Measurements from ENCODE around the gene TNNI3K. TPM values are rescaled to one million over a fixed set of nuclear protein-coding genes. Genes with fewer than 3 reads are reported as not detected.
"Not testable (repeated sequence)": the region's sequence is repeated elsewhere in the genome, so short reads cannot be mapped to it uniquely, and the experiment has no call there.

The TNNI3K gene, protein sequence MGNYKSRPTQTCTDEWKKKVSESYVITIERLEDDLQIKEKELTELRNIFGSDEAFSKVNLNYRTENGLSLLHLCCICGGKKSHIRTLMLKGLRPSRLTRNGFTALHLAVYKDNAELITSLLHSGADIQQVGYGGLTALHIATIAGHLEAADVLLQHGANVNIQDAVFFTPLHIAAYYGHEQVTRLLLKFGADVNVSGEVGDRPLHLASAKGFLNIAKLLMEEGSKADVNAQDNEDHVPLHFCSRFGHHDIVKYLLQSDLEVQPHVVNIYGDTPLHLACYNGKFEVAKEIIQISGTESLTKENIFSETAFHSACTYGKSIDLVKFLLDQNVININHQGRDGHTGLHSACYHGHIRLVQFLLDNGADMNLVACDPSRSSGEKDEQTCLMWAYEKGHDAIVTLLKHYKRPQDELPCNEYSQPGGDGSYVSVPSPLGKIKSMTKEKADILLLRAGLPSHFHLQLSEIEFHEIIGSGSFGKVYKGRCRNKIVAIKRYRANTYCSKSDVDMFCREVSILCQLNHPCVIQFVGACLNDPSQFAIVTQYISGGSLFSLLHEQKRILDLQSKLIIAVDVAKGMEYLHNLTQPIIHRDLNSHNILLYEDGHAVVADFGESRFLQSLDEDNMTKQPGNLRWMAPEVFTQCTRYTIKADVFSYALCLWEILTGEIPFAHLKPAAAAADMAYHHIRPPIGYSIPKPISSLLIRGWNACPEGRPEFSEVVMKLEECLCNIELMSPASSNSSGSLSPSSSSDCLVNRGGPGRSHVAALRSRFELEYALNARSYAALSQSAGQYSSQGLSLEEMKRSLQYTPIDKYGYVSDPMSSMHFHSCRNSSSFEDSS
- not detected in 2 replicates for total RNA-seq

DNA sequence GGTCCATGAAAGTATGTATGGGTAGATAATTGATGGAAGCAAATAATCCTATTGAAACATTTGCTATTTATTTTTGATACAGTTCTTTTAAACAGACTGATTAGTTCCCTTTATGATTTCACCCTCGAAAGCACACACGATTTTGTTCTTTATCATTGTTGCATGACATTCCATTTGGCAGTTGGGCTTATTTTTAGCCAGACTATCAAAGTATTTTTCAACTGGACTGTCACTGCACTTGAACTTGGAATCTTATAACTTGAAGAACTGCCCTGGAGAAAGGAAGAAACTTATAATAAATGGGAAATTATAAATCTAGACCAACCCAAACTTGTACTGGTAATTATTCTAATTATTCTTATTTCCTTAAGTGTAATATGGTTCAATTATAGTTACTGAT is at the start of gene TNNI3K:
Gene TNNI3K, plus strand, starts transcription at position 235 of the 400 bp plus-strand sequence. Its CDS starts 65 bp downstream, at position 300.
- no peak for DNase-seq (ENCODE audit: extremely low read depth, low read depth, low spot score)

DNA sequence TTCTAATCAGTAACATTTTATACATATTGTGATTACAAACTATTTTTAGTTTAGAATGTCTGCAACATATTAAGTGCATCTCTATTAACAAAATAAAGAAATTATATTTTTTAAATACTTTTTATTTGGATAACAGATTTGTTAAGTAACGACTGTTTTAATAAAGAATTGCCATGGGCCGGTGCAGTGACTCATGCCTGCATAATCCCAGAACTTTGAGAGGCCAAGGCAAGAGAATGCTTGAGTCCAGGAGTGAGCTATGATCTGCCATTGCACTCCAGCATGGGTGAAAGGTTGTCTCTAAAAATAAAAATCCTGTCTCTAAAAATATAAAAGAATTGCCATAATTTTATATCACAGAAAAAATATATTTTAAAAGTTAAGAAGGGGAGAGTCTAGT is 41.3 kb upstream of the TNNI3K start:
- DNase-seq (ENCODE audit: extremely low read depth, low read depth, low spot score) = no peak

DNA sequence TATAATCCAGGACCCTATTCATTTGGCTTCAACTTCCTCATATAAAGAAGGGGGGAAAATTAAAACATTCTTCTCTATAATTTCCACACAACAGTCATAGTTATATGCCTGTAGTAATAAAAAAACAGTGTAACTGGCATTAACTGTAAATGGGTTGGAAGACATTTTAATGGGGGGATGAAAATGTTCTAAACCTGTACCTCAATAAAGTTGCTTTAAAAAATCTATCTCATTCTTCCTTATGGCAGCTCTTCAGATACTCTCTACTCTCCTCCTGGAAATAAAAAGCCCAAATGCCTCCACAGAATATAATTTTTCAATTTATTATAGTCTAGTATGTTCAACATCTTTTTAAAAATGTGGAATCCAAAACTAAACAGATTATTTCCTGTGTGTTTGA is 39.8 kb upstream of the TNNI3K start:
- DNase-seq (ENCODE audit: extremely low read depth, low read depth, low spot score) = no peak

DNA sequence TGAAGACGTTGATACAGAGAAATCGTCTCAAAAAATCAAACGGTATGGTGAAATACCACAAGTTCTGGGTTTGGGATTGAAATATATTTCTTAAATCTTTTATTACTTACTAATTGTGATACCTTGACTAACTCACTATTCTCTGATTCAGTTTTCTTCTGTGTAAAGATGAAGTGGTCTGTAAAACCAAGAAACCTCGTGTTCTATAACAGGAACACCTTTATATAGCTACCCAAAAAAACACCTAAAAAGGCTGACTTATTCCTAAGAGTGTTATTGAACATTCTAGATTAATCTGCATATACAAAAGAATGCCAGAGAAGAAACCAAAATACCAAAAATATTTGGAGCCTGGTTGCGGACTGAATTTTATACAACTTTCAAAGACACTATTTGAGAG is 37.9 kb upstream of the TNNI3K start:
- DNase-seq (ENCODE audit: extremely low read depth, low read depth, low spot score) = no peak

DNA sequence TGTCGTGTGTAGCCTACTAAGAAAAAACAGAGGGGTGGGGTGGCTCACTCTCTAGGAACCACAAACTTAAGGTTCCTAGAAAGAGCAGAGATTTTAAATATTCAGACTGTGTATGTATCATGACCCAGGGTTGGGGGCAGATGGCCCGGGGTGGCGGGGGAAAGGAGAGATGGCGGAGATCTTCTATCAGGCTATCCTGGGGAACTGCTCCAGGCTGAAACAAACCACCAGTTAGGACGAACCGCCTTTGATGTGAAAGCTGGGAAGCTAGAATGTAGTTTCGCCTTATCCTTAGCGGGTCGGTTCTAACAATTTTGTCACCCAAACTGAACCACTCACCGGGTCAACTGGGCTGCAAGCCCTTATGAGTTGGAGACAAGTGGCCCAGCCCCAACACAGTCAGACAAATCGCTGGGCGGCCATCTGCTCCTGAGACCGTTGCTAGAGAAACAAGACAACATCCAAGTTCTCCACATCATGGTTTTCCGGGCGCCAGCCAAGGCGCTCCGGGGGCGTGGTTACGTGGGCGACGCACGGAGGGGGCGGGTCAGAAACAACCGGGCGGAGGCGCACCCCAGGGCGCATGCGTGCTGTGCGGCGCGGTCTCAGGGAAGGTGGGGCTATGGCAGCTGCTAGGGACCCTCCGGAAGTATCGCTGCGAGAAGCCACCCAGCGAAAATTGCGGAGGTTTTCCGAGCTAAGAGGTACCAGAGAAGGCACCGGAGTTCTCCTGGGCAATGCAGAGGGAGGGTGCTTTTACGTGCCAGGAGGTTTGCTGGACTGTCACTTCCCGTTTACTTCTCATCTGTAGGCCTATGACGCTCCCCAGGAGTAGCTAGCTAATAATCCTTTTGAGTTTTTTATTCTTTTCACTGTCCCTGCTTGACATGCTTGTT is 37.3 kb upstream of the TNNI3K start, which contains the start of the genes FPGT and LRRIQ3:
Gene FPGT, plus strand, starts transcription at position 586 of the 896 bp plus-strand sequence. Its CDS starts 37 bp downstream, at position 623.
Gene LRRIQ3, minus strand, starts transcription at position 520 of the 896 bp plus-strand sequence. CDS start 14,492 bp downstream, outside the sequence.
- DNase-seq (ENCODE audit: extremely low read depth, low read depth, low spot score) = peak; percentile 74

DNA sequence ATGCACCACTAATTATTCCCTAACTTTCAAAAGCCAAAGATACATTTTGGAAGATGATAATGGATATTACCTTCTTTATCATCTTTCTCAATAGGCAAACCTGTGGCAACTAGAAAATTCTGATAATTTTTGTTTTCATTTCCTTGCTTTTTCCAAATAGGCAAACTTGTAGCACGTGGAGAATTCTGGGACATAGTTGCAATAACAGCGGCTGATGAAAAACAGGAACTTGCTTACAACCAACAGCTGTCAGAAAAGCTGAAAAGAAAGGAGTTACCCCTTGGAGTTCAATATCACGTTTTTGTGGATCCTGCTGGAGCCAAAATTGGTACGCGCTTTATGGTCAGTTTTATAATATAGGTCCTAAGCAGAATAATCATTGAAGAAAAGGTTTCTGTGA is 35.7 kb upstream of the TNNI3K start:
- no peak for DNase-seq (ENCODE audit: extremely low read depth, low read depth, low spot score)

DNA sequence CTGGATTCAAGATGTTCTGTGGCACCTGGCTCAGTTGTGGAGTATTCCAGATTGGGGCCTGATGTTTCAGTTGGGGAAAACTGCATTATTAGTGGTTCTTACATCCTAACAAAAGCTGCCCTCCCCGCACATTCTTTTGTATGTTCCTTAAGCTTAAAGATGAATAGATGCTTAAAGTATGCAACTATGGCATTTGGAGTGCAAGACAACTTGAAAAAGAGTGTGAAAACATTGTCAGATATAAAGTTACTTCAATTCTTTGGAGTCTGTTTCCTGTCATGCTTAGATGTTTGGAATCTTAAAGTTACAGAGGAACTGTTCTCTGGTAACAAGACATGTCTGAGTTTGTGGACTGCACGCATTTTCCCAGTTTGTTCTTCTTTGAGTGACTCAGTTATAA is 29.9 kb upstream of the TNNI3K start:
- no peak for DNase-seq (ENCODE audit: extremely low read depth, low read depth, low spot score)

DNA sequence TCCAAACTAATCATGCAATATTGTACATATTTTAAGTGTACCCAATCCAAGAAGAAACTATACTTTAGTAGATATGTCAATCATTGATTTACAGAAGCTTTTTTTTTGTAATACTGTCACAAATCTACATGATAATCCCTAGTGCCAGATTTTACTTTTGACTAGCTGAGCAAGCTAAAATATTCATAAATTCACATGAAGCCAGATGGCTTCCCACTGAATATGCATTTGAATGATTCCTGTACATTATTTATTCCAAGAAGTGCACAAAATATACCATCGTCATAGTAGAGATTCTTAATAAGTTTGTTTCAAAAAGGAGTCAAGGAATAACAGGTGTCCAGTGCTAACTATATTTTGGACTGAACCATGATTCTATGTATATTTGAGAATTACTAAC is 20.0 kb upstream of the TNNI3K start:
- no peak for DNase-seq (ENCODE audit: extremely low read depth, low read depth, low spot score)

DNA sequence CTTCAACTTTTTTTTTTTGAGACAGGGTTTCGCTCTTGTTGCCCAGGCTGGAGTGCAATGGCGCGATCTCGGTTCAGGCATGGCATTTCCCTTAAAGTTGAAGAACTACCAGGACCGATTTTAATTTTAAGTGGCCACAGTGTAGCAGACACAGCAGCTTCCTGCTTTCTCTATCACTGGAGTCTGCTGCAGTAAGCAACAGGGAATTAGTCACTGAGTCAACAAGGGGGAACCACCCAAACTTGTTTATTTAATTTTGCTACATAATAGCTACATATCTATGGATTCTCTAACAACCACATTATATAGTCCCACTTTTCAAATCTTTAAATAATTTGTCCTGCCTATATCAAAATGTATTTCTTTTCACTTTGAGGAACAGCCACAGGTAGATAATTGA is 12.5 kb upstream of the TNNI3K start:
- no peak for DNase-seq (ENCODE audit: extremely low read depth, low read depth, low spot score)

DNA sequence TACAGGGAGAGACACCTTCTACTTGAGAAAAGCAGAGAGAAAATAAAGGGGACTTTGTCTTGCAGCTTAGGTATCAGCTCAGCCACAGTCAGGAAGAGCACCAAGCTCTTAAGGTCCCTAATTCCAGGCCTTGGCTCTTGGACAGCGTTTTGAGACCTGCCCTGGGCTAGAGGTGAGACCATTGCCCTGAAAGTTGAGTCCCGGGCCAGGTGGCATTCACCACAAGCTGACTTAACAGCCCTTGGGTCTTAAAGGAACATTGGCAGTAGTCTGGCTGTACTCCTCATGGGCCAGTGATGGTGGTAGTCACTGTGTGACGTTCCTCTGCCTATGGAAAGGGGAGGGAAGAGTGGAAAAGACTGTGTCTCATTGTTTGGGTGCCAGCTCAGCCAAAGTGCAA is 11.7 kb upstream of the TNNI3K start:
- no peak for DNase-seq (ENCODE audit: extremely low read depth, low read depth, low spot score)

DNA sequence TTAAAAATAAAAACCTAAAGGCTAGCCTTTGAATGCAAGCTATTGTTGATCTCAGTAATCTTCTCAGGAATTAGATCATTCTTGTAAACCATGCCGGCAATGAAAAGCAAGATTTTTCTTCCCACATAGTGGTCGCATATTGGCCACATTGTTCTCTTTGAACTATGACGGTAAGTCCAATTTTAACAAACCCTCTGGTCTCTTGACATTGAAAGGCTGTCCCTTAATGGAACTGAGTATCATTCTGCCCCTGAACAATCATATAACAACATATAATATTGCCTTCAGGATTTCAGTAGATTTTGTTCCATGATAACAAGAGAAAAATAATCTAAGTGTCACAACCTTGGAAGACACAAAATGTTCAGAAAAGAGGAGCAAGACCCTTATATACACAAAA is 1.3 kb downstream of the TNNI3K start:
- DNase-seq (ENCODE audit: extremely low read depth, low read depth, low spot score) = no peak

DNA sequence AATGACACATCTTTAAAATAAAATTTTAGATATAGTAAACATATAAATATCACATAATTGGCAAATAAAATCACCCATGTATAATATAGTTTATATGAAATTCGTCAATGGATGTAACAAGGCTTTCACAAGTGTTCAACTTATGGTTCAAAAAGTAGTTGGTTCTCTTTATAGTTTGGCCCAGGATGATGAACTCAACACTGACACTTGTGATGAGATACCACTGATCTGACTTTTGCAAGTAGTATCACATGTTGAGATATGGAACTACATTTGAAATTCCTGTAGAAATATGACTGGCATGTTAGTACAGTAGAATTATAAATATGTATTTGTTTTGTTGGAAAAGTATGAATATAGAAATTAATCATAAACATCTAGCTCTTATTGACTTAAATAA is 1.8 kb downstream of the TNNI3K start:
- DNase-seq (ENCODE audit: extremely low read depth, low read depth, low spot score) = no peak

DNA sequence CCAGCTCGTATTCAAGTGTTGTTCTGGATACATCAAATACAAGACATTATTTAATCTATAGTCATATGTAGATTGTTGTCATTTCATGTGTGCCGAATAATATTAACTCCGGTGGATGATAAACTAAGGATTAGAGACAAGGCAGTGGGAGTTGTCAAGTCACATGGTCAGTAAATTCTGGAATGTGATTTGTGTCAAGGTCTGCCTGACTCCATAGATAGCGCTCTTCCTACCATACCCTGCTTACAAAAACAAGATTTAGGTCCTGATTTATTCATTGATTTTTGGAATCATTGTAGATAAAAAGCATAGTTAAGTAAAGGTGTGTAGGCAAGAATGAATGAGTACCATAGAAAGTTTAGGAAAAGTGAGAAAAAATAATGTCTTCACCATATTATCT is 2.6 kb downstream of the TNNI3K start:
- no peak for DNase-seq (ENCODE audit: extremely low read depth, low read depth, low spot score)

DNA sequence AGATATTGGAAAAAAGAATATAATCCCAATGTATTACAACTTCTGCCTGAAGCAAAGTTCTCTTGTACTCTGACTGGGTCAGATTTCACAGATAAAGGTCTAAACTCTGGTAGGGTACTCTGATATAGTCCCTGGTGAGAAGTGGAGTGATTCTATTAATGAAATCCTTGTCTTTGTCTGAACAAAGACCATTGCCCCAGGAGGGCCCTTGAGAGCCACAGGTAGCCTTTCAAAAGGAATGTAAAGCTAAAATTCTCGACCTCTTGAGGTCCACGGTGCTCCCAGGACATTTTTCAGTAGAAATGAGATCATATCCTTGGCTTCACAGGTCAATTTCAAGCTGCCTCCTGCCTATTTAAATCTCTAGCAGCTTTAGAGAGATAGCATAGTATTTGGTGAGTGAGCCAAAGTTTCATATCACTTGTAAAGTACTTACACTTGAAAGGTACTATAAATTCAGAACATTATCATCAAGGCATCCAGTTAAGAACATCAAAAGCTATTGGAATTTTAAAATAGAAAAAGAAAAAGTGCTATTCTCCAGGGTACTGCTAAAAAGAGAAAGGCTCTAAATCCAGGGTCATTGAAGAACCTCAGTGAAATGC is 10.1 kb downstream of the TNNI3K start:
- DNase-seq (ENCODE audit: extremely low read depth, low read depth, low spot score) = no peak

DNA sequence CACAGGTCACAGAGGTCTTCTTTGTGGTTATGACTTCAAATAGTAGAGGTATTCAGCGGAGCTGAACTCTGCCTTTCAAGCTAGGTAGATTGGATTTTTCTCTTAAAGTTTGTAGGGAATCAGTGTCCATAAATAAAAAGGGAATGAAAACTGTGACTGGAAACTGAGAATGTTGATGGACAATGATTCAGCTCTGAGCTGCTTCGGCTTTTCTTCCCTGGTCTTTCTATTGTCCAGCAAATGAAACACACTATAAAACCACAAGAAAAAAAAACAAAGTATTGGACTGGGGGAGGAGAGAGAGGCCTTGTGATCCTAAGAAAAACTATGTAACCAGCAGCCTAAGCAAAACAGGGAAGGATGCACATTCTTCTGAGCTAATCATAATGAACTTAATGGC is 11.1 kb downstream of the TNNI3K start:
- no peak for DNase-seq (ENCODE audit: extremely low read depth, low read depth, low spot score)

DNA sequence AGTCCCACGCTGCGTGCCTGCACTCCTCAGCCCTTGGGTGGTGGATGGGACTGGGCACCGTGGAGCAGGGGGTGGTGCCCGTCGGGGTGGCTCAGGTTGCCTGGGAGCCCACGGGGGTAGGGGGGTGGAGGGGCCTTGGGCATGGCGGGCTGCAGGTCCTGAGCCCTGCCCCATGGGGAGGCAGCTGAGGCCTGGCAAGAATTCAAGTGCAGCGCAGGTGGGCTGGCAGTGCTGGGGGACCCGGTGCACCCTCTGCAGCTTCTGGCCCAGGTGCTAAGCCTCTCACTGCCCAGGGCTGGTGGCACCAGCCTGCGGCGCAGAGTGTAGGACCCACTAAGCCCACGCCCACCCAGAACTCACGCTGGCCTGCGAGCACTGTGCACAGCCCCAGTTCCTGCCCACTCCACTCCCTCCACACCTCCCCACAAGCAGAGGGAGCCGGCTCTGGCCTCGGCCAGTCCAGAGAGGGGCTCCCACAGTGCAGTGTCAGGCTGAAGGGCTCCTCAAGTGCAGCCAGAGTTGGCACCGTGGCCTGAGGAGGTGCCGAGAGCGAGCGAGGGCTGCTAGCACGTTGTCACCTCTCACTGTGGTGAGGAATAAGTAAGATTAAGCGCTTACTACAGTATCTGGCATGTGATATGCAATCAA is 12.8 kb downstream of the TNNI3K start:
- no peak for DNase-seq (ENCODE audit: extremely low read depth, low read depth, low spot score)

DNA sequence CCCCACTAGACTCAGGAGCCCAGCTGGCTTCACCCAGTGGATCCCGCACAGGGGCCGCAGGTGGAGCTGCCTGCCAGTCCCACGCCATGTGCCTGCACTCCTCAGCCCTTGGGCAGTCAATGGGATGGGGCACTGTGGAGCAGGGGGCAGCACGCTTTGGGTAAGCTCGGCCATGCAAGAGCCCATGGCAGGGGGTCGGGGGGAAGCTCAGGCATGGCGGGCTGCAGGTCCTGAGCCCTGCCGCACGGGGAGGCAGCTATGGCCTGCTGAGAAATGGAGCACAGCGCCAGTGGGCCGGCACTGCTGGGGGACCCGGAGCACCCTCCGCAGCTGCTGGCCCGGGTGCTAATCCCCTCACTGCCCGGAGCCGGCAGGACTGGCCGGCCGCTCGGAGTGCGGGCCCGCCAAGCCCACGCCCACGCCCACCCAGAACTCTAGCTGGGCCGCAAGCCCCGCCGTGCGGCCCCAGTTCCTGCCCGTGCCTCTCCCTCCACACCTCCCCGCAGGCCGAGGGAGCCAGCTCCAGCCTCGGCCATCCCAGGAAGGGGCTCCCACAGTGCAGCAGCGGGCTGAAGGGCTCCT is 18.1 kb downstream of the TNNI3K start:
- DNase-seq (ENCODE audit: extremely low read depth, low read depth, low spot score) = not testable (repeated sequence)

DNA sequence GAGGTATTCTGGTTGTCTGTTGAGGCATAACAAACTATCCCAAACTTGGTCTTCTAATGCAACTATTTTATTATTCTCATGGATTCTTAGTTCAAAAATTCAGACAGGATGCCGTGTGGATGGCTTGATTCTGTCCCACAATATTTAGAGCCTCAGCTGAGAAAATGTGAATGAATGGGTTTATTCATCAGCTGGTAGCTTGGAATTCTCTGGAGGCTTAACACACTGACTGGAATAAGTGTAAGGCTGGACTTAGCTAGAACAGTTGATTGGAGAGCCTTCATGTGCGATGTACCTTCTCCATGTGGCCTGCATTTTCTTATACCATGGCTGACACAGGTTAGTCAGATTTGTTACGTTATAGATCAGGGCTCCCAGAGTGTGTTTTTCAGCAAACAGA is 30.8 kb downstream of the TNNI3K start:
- no peak for DNase-seq (ENCODE audit: extremely low read depth, low read depth, low spot score)

DNA sequence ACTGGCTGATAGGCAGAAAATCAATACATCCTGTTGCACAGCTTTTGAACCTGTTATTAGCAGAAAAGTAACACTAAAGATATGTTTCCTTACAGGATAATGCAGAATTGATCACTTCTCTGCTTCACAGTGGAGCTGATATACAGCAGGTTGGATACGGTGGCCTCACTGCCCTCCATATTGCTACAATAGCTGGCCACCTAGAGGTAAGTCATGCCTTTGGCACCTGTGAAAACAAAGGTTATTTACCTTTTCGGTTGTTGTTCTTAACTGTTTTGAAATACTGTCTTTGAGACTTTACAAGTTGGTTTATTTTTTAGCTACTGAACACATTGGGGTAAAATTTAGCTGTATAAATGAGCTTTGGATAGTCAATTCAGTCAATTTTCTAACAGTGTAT is 36.3 kb downstream of the TNNI3K start:
- DNase-seq (ENCODE audit: extremely low read depth, low read depth, low spot score) = no peak
